Gastrocnemius medialis (tissue), 4 donors: Measurements from ENCODE around the gene ABCD4. TPM values are rescaled to one million over a fixed set of nuclear protein-coding genes. Genes with fewer than 3 reads are reported as not detected.

Experiments used
- ATAC-seq, 2 donors: fragments of 150-250 bp; one replicate each; pipeline ENCODE4 v1.9.1; 2016
- DNase-seq, 2 donors: peaks; one replicate each; pipeline ENCODE4 v3.0.0-alpha.2; 2019
- H3K27ac ChIP-seq, 4 donors: fragments of 200-600 bp; sonication (generic); 1 replicate in 1 of 4; 2 replicates in 3 of 4; pipeline ENCODE4 v1.5.1; 2016 to 2018; ENCODE audit warnings: mild to moderate bottlenecking in 2 of 4, moderate library complexity in 1 of 4
- H3K27me3 ChIP-seq, 3 donors: fragments of 200-600 bp; sonication (generic) in 2 of 3; 1 replicate in 1 of 3; 2 replicates in 2 of 3; pipeline versions ENCODE4 v1.5.1 to v1.6.0; 2016 to 2019; ENCODE audit warnings: mild to moderate bottlenecking in 1 of 3, moderate library complexity in 1 of 3
- H3K36me3 ChIP-seq, 2 donors: fragments of 200-600 bp; sonication (generic) in 1 of 2; one replicate each; pipeline ENCODE4 v1.5.1; 2017 to 2018
- H3K4me1 ChIP-seq, 2 donors: fragments of 200-600 bp; sonication (generic) in 1 of 2; one replicate each; pipeline ENCODE4 v1.5.1; 2016 to 2017; ENCODE audit warnings: mild to moderate bottlenecking in 2 of 2
- H3K4me3 ChIP-seq, 4 donors: fragments of 200-600 bp; sonication (generic) in 3 of 4; 1 replicate in 1 of 4; 2 replicates in 3 of 4; pipeline ENCODE4 v1.5.1; 2016 to 2019; ENCODE audit warnings: mild to moderate bottlenecking in 2 of 4
- H3K9me3 ChIP-seq, 3 donors: fragments of 200-600 bp; sonication (generic) in 2 of 3; 1 replicate in 1 of 3; 2 replicates in 2 of 3; pipeline ENCODE4 v1.5.1; 2016 to 2019
- CTCF ChIP-seq, 5 experiments: fragments of 450-650 bp in 3 of 5; fragments of 200-600 bp in 2 of 5; sonication (generic) in 2 of 5; IDR thresholded peaks in 4 of 5; conservative IDR thresholded peaks in 1 of 5; 1 replicate in 4 of 5; 2 replicates in 1 of 5; pipeline ENCODE4 v1.5.1; 2016 to 2019; ENCODE audit warnings: antibody characterized with exemption in 5 of 5, mild to moderate bottlenecking in 3 of 5, moderate library complexity in 3 of 5
- POLR2A ChIP-seq, 2 donors: fragments of 450-650 bp; IDR thresholded peaks; one replicate each; pipeline ENCODE4 v1.6.1; 2017; ENCODE audit warnings: antibody characterized with exemption in 2 of 2, mild to moderate bottlenecking in 2 of 2, moderate library complexity in 2 of 2
- in situ Hi-C, 4 donors: fragments of 200-750 bp; cut with MboI; loops; one replicate each; pipeline versions ENCODE4 v1.15.0 to v1.8.0; 2017; ENCODE audit warnings: low sequenced_read_pairs in 4 of 4
- intact Hi-C: fragments of 100-400 bp; cut with DNase I; formaldehyde crosslinking; loops from one replicate; pipeline ENCODE4 v1.15.1; 2023; ENCODE audit warnings: low total_unique reads
- total RNA-seq, 4 donors: library from RNA; depleted of rRNA; stranded (reverse); fragments of >200 nt; gene quantifications; one replicate each; pipeline versions ENCODE4 v1.1.0 to v1.2.3, GENCODE V29; 2016

ABCD4 gene
- total RNA-seq, 4 donors from 2014 or later: 9.1 to 20.0 (median 11.5) TPM

GRCh38 chr14:74299061-74299545, 3.6 kb downstream of the ABCD4 start:
- DNase-seq: no peak
- peaks cover 0 to 42% of the 10 kb centered on the region in 2 donors for H3K36me3 ChIP-seq
- peaks cover 5 to 11% of the 10 kb centered on the region in 2 donors for H3K4me1 ChIP-seq
- H3K4me3 ChIP-seq: no peak overlapping the region
- no peak for TF ChIP-seq POLR2A (IDR thresholded peaks at IDR 0.05)
- no peak for TF ChIP-seq CTCF (IDR thresholded peaks at IDR 0.05 in 4 of 5, conservative IDR thresholded peaks at IDR 0.05 in 1 of 5)
- no peaks in the 10 kb centered on the region for H3K9me3 ChIP-seq
- no peaks in the 10 kb centered on the region for H3K27me3 ChIP-seq
- in situ Hi-C loops (no loop called here), intact Hi-C loops (no loop called here)
- H3K27ac ChIP-seq: peak overlapping the region in 3 of 4 donors; percentile 46 to 61 (median 58)
- ATAC-seq: no peak

GRCh38 chr14:74297986-74298385, 4.7 kb downstream of the ABCD4 start:
- in situ Hi-C loops (no loop called here), intact Hi-C loops (no loop called here)
- TF ChIP-seq POLR2A (IDR thresholded peaks at IDR 0.05): no peak
- TF ChIP-seq CTCF (IDR thresholded peaks at IDR 0.05 in 4 of 5, conservative IDR thresholded peaks at IDR 0.05 in 1 of 5): no peak
- no peaks in the 10 kb centered on the region for H3K27me3 ChIP-seq
- peaks cover 0 to 42% of the 10 kb centered on the region in 2 donors for H3K36me3 ChIP-seq
- no peak overlapping the region for H3K27ac ChIP-seq
- DNase-seq: no peak
- no peak for ATAC-seq
- H3K4me1 ChIP-seq: peaks cover 0 to 11% of the 10 kb centered on the region in 2 donors
- no peak overlapping the region for H3K4me3 ChIP-seq
- H3K9me3 ChIP-seq: no peaks in the 10 kb centered on the region

GRCh38 chr14:74296037-74296467, 6.7 kb downstream of the ABCD4 start:
- DNase-seq: no peak
- Histone ChIP-seq H3K4me1 (peaks cover 7 to 8% of the 10 kb centered on the region in 2 donors), H3K27ac (no peak overlapping the region), H3K9me3 (no peaks in the 10 kb centered on the region), H3K4me3 (no peak overlapping the region), H3K36me3 (peaks cover 0 to 57% of the 10 kb centered on the region in 2 donors), H3K27me3 (no peaks in the 10 kb centered on the region)
- in situ Hi-C loops (no loop called here), intact Hi-C loops (no loop called here)
- ATAC-seq: no peak
- TF ChIP-seq POLR2A (IDR thresholded peaks at IDR 0.05): no peak
- TF ChIP-seq CTCF (IDR thresholded peaks at IDR 0.05 in 4 of 5, conservative IDR thresholded peaks at IDR 0.05 in 1 of 5): no peak

- H3K36me3 ChIP-seq: peaks cover 2 to 69% of the 10 kb centered on the region in 2 donors
- in situ Hi-C loops: no loop called here
- no peak overlapping the region for H3K4me3 ChIP-seq
- no peak for TF ChIP-seq CTCF (IDR thresholded peaks at IDR 0.05 in 4 of 5, conservative IDR thresholded peaks at IDR 0.05 in 1 of 5)
- no peak for TF ChIP-seq POLR2A (IDR thresholded peaks at IDR 0.05)
- no peak for DNase-seq
- H3K9me3 ChIP-seq: no peaks in the 10 kb centered on the region
- intact Hi-C loops: no loop called here
- H3K4me1 ChIP-seq: peaks cover 4 to 7% of the 10 kb centered on the region in 2 donors
- no peak for ATAC-seq
- no peak overlapping the region for H3K27ac ChIP-seq
- no peaks in the 10 kb centered on the region for H3K27me3 ChIP-seq
Observed at GRCh38 chr14:74293606-74294005, 9.1 kb downstream of the ABCD4 start.

- Histone ChIP-seq H3K4me3 (no peak overlapping the region), H3K27ac (peak overlapping the region in 1 of 4 donors; percentile 30), H3K27me3 (no peaks in the 10 kb centered on the region), H3K36me3 (peaks cover 2 to 76% of the 10 kb centered on the region in 2 donors), H3K4me1 (peaks cover 4 to 7% of the 10 kb centered on the region in 2 donors), H3K9me3 (no peaks in the 10 kb centered on the region)
- DNase-seq (peak; percentile 22 to 51), ATAC-seq (peak; percentile 54 to 71)
- in situ Hi-C loops: no loop called here
- intact Hi-C loops: no loop called here
- TF ChIP-seq POLR2A (IDR thresholded peaks at IDR 0.05): no peak
- TF ChIP-seq CTCF (IDR thresholded peaks at IDR 0.05 in 4 of 5, conservative IDR thresholded peaks at IDR 0.05 in 1 of 5): no peak
Observed at GRCh38 chr14:74292061-74292460, 10.7 kb downstream of the ABCD4 start.
